Ishikawa (cell line): ENCODE measurements around the gene SLC17A7.

Experiments
- CEBPB ChIP-seq: IDR thresholded peaks from 2 replicates; pipeline ENCODE4 v1.6.1; 2012
- CREB1 ChIP-seq: IDR thresholded peaks from 2 replicates; pipeline ENCODE4 v1.6.1; 2012; ENCODE audit warnings: low read depth
- EGR1 ChIP-seq: IDR thresholded peaks from 2 replicates; pipeline ENCODE4 v1.6.1; 2012
- EP300 ChIP-seq: IDR thresholded peaks from 2 replicates; pipeline ENCODE4 v1.6.1; 2012; ENCODE audit warnings: borderline replicate concordance
- FOXM1 ChIP-seq: IDR thresholded peaks from 2 replicates; pipeline ENCODE4 v1.6.1; 2012; ENCODE audit warnings: low read depth, borderline replicate concordance
- NFIC ChIP-seq: IDR thresholded peaks from 2 replicates; pipeline ENCODE4 v1.6.1; 2012
- RAD21 ChIP-seq: IDR thresholded peaks from 2 replicates; pipeline ENCODE4 v1.6.1; 2012; ENCODE audit warnings: low read depth
- REST ChIP-seq: IDR thresholded peaks from 2 replicates; pipeline ENCODE4 v1.6.1; 2012; ENCODE audit warnings: low read depth, mild to moderate bottlenecking
- TAF1 ChIP-seq: IDR thresholded peaks from 2 replicates; pipeline ENCODE4 v1.6.1; 2012; ENCODE audit warnings: low read depth, mild to moderate bottlenecking
- TCF12 ChIP-seq: IDR thresholded peaks from 2 replicates; pipeline ENCODE4 v1.6.1; 2012; ENCODE audit warnings: low read depth
- TEAD4 ChIP-seq: IDR thresholded peaks from 2 replicates; pipeline ENCODE4 v1.6.1; 2012
- USF1 ChIP-seq: IDR thresholded peaks from 2 replicates; pipeline ENCODE4 v1.6.1; 2012
- YY1 ChIP-seq: IDR thresholded peaks from 2 replicates; pipeline ENCODE4 v1.6.1; 2012; ENCODE audit warnings: low read depth
- ZBTB7A ChIP-seq: IDR thresholded peaks from 2 replicates; pipeline ENCODE4 v1.6.1; 2012; ENCODE audit warnings: low read depth
- TF ChIP-seq, protein P1 (sequence below): IDR thresholded peaks from 2 replicates; pipeline ENCODE4 v1.6.1; 2012

SLC17A7 gene

GRCh38 chr19:49421039-49421877 lies 20.1 kb downstream of the SLC17A7 start:
- TF ChIP-seq CEBPB (no peak), NFIC (peak; percentile 48; the same call in 1 of the 2 replicates), EGR1 (peak; percentile 7; the same call in 1 of the 2 replicates)
- TF ChIP-seq, protein P1, sequence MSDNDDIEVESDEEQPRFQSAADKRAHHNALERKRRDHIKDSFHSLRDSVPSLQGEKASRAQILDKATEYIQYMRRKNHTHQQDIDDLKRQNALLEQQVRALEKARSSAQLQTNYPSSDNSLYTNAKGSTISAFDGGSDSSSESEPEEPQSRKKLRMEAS: peak; percentile 88

DNA sequence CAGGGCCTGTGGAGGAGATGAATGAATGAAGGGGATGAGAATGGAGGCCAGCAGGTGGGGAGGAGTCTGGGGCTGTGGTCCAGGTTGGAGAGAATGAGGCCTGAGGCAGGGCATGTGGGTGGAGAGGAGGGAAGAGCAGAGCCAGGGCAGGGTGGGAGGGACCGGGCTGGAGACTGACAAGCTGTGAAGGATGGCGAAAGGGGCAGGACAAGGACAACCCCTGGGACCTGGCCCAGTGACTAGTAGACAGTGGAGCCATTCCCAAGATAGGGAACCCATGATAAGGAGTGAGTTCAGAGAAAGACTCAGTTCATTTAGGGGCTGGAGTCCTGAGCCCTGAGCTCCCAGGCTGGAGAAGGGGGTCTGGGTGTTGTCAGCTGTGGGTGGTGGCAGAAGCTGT lies 21.1 kb downstream of the SLC17A7 start:
- TF ChIP-seq YY1 (no peak), USF1 (no peak), RAD21 (no peak), ZBTB7A (no peak), EGR1 (no peak), CEBPB (no peak), TEAD4 (no peak), EP300 (no peak), CREB1 (no peak), TAF1 (no peak), NFIC (no peak), REST (no peak), TCF12 (no peak), FOXM1 (no peak)
- TF ChIP-seq, protein P1: no peak

DNA sequence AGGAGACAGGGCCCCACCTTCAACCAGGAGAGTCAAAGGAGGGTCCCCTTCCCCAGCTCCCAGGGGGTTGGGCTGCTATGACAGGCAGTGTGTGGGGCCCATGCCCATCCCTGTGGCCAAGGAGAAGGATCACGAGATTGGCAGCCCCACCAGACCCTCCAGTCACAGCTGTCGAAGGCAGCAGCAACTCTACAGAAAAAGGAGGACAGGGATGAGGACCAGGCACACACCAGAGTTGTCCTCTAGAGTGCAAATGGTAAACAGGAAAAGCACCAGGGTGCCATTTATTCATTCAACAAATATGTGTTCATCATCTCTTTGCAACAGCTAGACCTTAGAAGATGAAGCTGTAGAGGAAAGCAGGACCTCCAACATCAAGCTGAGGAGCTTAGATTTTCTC lies 22.2 kb downstream of the SLC17A7 start:
- TF ChIP-seq CEBPB (no peak), EP300 (no peak), REST (no peak), NFIC (no peak), YY1 (no peak), TCF12 (no peak), EGR1 (no peak), TAF1 (no peak), ZBTB7A (no peak), USF1 (no peak), FOXM1 (no peak), CREB1 (no peak), TEAD4 (no peak), RAD21 (no peak)
- TF ChIP-seq, protein P1: no peak

GRCh38 chr19:49418511-49418910 lies 22.8 kb downstream of the SLC17A7 start:
- TF ChIP-seq TEAD4: no peak
- TF ChIP-seq REST: no peak
- TF ChIP-seq EP300: no peak
- no peak for TF ChIP-seq YY1
- TF ChIP-seq, protein P1: no peak
- no peak for TF ChIP-seq EGR1
- TF ChIP-seq CEBPB: no peak
- TF ChIP-seq NFIC: no peak
